ENCODE data around the gene ACOX2.

- no peak for TF ChIP-seq CTCF (IDR thresholded peaks at IDR 0.05; ENCODE audit: low read depth, low read length)
- TF ChIP-seq EZH2phosphoT487 (IDR thresholded peaks at IDR 0.05; ENCODE audit: low read depth) = no peak
Measured at GRCh38 chr3:58474967-58475578, 61.9 kb downstream of the ACOX2 start.

Measured in OCI-LY3 (cell line).